T-helper 1 cell treated with Interleukin-12 subunit alpha and Interleukin-12 subunit beta and Interleukin-4 antibody, amounts not matched to agents 30 μg/mL and 1 μg/mL, for 36 hours (primary cell): ENCODE results near the gene ABCC3.

ENCODE experiments used
- H3K27ac Mint-ChIP-seq: one replicate; pipeline ENCODE4 v1.8.0; 2021; ENCODE audit warnings: mild to moderate bottlenecking, mixed read lengths
- H3K27me3 Mint-ChIP-seq: one replicate; pipeline ENCODE4 v1.8.0; 2021; ENCODE audit warnings: low read depth, mixed read lengths
- H3K36me3 Mint-ChIP-seq: one replicate; pipeline ENCODE4 v1.8.0; 2021; ENCODE audit warnings: low read depth, mixed read lengths
- H3K4me1 Mint-ChIP-seq: one replicate; pipeline ENCODE4 v1.8.0; 2021; ENCODE audit warnings: low read depth, mixed read lengths
- H3K4me3 Mint-ChIP-seq: one replicate; pipeline ENCODE4 v1.8.0; 2021; ENCODE audit warnings: mild to moderate bottlenecking, moderate library complexity, mixed read lengths
- H3K9me3 Mint-ChIP-seq: one replicate; pipeline ENCODE4 v1.8.0; 2021; ENCODE audit warnings: mixed read lengths

ABCC3 gene

GRCh38 chr17:50631195-50631907, 3.3 kb upstream of the ABCC3 start:
- Mint-ChIP-seq H3K36me3 (no peaks in the 10 kb centered on the region), H3K27ac (no peak overlapping the region), H3K4me1 (no peaks in the 10 kb centered on the region), H3K9me3 (no peaks in the 10 kb centered on the region), H3K27me3 (peaks cover 77% of the 10 kb centered on the region), H3K4me3 (no peak overlapping the region)

- Mint-ChIP-seq H3K27ac (no peak overlapping the region), H3K4me1 (no peaks in the 10 kb centered on the region), H3K36me3 (no peaks in the 10 kb centered on the region), H3K27me3 (peaks cover 78% of the 10 kb centered on the region), H3K4me3 (no peak overlapping the region), H3K9me3 (no peaks in the 10 kb centered on the region)
Measured at GRCh38 chr17:50631908-50632571, 2.6 kb upstream of the ABCC3 start.

GRCh38 chr17:50632637-50633036, 2.0 kb upstream of the ABCC3 start:
- Mint-ChIP-seq H3K27me3 (peaks cover 78% of the 10 kb centered on the region), H3K27ac (no peak overlapping the region), H3K9me3 (no peaks in the 10 kb centered on the region), H3K4me1 (no peaks in the 10 kb centered on the region), H3K36me3 (no peaks in the 10 kb centered on the region), H3K4me3 (no peak overlapping the region)

GRCh38 chr17:50633683-50634082, 998 bp upstream of the ABCC3 start:
- H3K4me1 Mint-ChIP-seq, result no peaks in the 10 kb centered on the region
- H3K27me3 Mint-ChIP-seq, result peaks cover 81% of the 10 kb centered on the region
- H3K4me3 Mint-ChIP-seq, result no peak overlapping the region
- H3K36me3 Mint-ChIP-seq, result no peaks in the 10 kb centered on the region
- H3K9me3 Mint-ChIP-seq, result no peaks in the 10 kb centered on the region
- H3K27ac Mint-ChIP-seq, result no peak overlapping the region

GRCh38 chr17:50634915-50635731, 442 bp downstream of the ABCC3 start:
- Mint-ChIP-seq H3K27ac (no peak overlapping the region), H3K4me1 (no peaks in the 10 kb centered on the region), H3K36me3 (no peaks in the 10 kb centered on the region), H3K4me3 (no peak overlapping the region), H3K9me3 (no peaks in the 10 kb centered on the region), H3K27me3 (peaks cover 77% of the 10 kb centered on the region)

GRCh38 chr17:50635732-50635981, 976 bp downstream of the ABCC3 start:
- Mint-ChIP-seq H3K36me3 (no peaks in the 10 kb centered on the region), H3K4me1 (no peaks in the 10 kb centered on the region), H3K9me3 (no peaks in the 10 kb centered on the region), H3K27ac (no peak overlapping the region), H3K27me3 (peaks cover 73% of the 10 kb centered on the region), H3K4me3 (no peak overlapping the region)

GRCh38 chr17:50635982-50636803, 1.5 kb downstream of the ABCC3 start:
- H3K36me3 Mint-ChIP-seq, result no peaks in the 10 kb centered on the region
- no peaks in the 10 kb centered on the region for H3K4me1 Mint-ChIP-seq
- no peak overlapping the region for H3K4me3 Mint-ChIP-seq
- H3K9me3 Mint-ChIP-seq, result no peaks in the 10 kb centered on the region
- peaks cover 72% of the 10 kb centered on the region for H3K27me3 Mint-ChIP-seq
- H3K27ac Mint-ChIP-seq, result no peak overlapping the region

GRCh38 chr17:50636804-50637195, 2.1 kb downstream of the ABCC3 start:
- Mint-ChIP-seq H3K4me3 (no peak overlapping the region), H3K27me3 (peaks cover 66% of the 10 kb centered on the region), H3K36me3 (no peaks in the 10 kb centered on the region), H3K27ac (no peak overlapping the region), H3K9me3 (no peaks in the 10 kb centered on the region), H3K4me1 (no peaks in the 10 kb centered on the region)

- H3K4me3 Mint-ChIP-seq, result no peak overlapping the region
- H3K4me1 Mint-ChIP-seq, result no peaks in the 10 kb centered on the region
- no peaks in the 10 kb centered on the region for H3K36me3 Mint-ChIP-seq
- no peak overlapping the region for H3K27ac Mint-ChIP-seq
- H3K27me3 Mint-ChIP-seq, result peaks cover 56% of the 10 kb centered on the region
- H3K9me3 Mint-ChIP-seq, result no peaks in the 10 kb centered on the region
Measured at GRCh38 chr17:50637829-50638605, 3.3 kb downstream of the ABCC3 start.

- Mint-ChIP-seq H3K27ac (no peak overlapping the region), H3K36me3 (no peaks in the 10 kb centered on the region), H3K9me3 (no peaks in the 10 kb centered on the region), H3K27me3 (peaks cover 50% of the 10 kb centered on the region), H3K4me3 (no peak overlapping the region), H3K4me1 (no peaks in the 10 kb centered on the region)
Measured at GRCh38 chr17:50638606-50638965, 3.9 kb downstream of the ABCC3 start.

- Mint-ChIP-seq H3K9me3 (no peaks in the 10 kb centered on the region), H3K4me3 (no peak overlapping the region), H3K36me3 (no peaks in the 10 kb centered on the region), H3K4me1 (no peaks in the 10 kb centered on the region), H3K27ac (no peak overlapping the region), H3K27me3 (peaks cover 45% of the 10 kb centered on the region)
Measured at GRCh38 chr17:50638966-50639713, 4.5 kb downstream of the ABCC3 start.

GRCh38 chr17:50640686-50641351, 6.1 kb downstream of the ABCC3 start:
- Mint-ChIP-seq H3K27ac (no peak overlapping the region), H3K36me3 (no peaks in the 10 kb centered on the region), H3K4me3 (no peak overlapping the region), H3K9me3 (no peaks in the 10 kb centered on the region), H3K27me3 (peaks cover 34% of the 10 kb centered on the region), H3K4me1 (no peaks in the 10 kb centered on the region)

- H3K27me3 Mint-ChIP-seq, result peaks cover 32% of the 10 kb centered on the region
- no peaks in the 10 kb centered on the region for H3K4me1 Mint-ChIP-seq
- no peaks in the 10 kb centered on the region for H3K36me3 Mint-ChIP-seq
- H3K9me3 Mint-ChIP-seq, result no peaks in the 10 kb centered on the region
- no peak overlapping the region for H3K27ac Mint-ChIP-seq
- H3K4me3 Mint-ChIP-seq, result no peak overlapping the region
Measured at GRCh38 chr17:50641357-50641756, 6.7 kb downstream of the ABCC3 start.
